ENCODE results near the gene ARID3B. TPM values are rescaled to one million over a fixed set of nuclear protein-coding genes. Genes with fewer than 3 reads are reported as not detected.

The ARID3B gene
- total and polyA plus RNA-seq, 2 of the 13 experiments (the other 11 are each of a cell fraction or from before 2014, with no cell fraction given) = 5.3 to 12.8 TPM

DNA sequence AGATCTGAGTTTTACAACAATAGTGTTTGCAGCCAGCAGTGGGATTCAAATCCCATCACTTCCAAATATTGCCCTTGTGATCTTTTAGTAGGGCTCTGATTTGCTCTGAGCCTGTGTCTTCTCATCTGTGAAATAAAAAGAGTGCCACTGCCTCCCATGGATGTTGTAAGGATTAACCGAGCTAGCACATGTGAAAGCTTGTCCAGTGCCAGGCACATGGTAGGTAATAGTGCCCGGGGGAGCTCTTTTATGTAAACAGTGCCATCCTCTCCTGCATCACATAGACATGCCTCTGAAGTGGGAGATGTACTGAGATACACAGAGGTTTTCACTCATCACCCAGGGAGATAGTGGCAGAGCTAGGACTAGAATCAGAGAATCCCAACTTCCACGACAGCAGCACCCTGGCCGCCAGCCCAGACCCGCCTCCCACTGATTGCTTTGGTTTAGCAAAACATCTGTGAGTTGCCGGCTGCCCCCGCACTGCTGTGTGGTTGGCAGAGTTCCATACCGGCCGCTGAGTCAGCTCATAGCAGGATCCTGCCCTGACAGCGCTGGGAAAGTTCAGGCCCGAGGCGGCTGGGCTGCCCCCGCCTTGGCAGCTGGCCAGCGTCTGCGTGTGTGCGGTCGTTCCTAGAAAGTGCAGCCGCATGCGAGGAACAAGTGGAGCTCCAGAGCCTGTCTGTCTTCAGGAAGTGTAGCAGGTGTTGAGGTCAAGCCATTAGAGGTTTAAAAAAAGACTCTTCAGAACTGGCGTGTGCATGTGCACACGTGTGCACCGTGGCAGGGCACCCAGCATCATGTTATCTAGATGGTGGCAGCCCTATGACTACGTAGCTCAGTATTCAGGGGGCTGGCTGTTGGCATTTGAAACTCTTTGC lies 5.0 kb downstream of the ARID3B start (continued):
- TF ChIP-seq ETV5 (CRISPR knock-in tag; IDR thresholded peaks at IDR 0.05; ENCODE audit: borderline replicate concordance) = peak; percentile 83; the same call in 1 of the 2 replicates
- TF ChIP-seq, protein P1, sequence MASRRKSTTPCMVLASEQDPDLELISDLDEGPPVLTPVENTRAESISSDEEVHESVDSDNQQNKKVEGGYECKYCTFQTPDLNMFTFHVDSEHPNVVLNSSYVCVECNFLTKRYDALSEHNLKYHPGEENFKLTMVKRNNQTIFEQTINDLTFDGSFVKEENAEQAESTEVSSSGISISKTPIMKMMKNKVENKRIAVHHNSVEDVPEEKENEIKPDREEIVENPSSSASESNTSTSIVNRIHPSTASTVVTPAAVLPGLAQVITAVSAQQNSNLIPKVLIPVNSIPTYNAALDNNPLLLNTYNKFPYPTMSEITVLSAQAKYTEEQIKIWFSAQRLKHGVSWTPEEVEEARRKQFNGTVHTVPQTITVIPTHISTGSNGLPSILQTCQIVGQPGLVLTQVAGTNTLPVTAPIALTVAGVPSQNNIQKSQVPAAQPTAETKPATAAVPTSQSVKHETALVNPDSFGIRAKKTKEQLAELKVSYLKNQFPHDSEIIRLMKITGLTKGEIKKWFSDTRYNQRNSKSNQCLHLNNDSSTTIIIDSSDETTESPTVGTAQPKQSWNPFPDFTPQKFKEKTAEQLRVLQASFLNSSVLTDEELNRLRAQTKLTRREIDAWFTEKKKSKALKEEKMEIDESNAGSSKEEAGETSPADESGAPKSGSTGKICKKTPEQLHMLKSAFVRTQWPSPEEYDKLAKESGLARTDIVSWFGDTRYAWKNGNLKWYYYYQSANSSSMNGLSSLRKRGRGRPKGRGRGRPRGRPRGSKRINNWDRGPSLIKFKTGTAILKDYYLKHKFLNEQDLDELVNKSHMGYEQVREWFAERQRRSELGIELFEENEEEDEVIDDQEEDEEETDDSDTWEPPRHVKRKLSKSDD (CRISPR knock-in tag; IDR thresholded peaks at IDR 0.05; ENCODE audit: low read depth) = peak; percentile 77; the same call in 1 of the 2 replicates
- TF ChIP-seq, protein P2, sequence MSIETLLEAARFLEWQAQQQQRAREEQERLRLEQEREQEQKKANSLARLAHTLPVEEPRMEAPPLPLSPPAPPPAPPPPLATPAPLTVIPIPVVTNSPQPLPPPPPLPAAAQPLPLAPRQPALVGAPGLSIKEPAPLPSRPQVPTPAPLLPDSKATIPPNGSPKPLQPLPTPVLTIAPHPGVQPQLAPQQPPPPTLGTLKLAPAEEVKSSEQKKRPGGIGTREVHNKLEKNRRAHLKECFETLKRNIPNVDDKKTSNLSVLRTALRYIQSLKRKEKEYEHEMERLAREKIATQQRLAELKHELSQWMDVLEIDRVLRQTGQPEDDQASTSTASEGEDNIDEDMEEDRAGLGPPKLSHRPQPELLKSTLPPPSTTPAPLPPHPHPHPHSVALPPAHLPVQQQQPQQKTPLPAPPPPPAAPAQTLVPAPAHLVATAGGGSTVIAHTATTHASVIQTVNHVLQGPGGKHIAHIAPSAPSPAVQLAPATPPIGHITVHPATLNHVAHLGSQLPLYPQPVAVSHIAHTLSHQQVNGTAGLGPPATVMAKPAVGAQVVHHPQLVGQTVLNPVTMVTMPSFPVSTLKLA (IDR thresholded peaks at IDR 0.05) = peak; percentile 45
- peak; percentile 57; the same call in 1 of the 2 replicates for TF ChIP-seq ZNF816 (CRISPR knock-in tag; IDR thresholded peaks at IDR 0.05; ENCODE audit: borderline replicate concordance)
- TF ChIP-seq AKNA (CRISPR knock-in tag; IDR thresholded peaks at IDR 0.05; ENCODE audit: borderline replicate concordance) = no peak
- no peak for TF ChIP-seq ZNF136 (CRISPR knock-in tag; IDR thresholded peaks at IDR 0.05; ENCODE audit: low read depth)
- 0 out of 2 replicates have a peak, but pooled peaks have one; percentile 10 for TF ChIP-seq RAD21 (CRISPR knock-in tag; IDR thresholded peaks at IDR 0.05)
- TF ChIP-seq ZNF282 (IDR thresholded peaks at IDR 0.05; ENCODE audit: partially characterized antibody) = no peak
- TF ChIP-seq NR2C2 (CRISPR knock-in tag; IDR thresholded peaks at IDR 0.05; ENCODE audit: borderline replicate concordance) = peak; percentile 70; the same call in 1 of the 2 replicates
- TF ChIP-seq ZNF317 (CRISPR knock-in tag; IDR thresholded peaks at IDR 0.05) = peak; percentile 55; the same call in 1 of the 2 replicates
- TF ChIP-seq NFIB (CRISPR knock-in tag; IDR thresholded peaks at IDR 0.05; ENCODE audit: borderline replicate concordance) = peak; percentile 99; the same call in 1 of the 2 replicates
- TF ChIP-seq ZSCAN5A (CRISPR knock-in tag; IDR thresholded peaks at IDR 0.05; ENCODE audit: borderline replicate concordance) = peak; percentile 36; the same call in 1 of the 2 replicates
- no peak for TF ChIP-seq PAWR (CRISPR knock-in tag; IDR thresholded peaks at IDR 0.05; ENCODE audit: borderline replicate concordance)
- TF ChIP-seq, protein P3, sequence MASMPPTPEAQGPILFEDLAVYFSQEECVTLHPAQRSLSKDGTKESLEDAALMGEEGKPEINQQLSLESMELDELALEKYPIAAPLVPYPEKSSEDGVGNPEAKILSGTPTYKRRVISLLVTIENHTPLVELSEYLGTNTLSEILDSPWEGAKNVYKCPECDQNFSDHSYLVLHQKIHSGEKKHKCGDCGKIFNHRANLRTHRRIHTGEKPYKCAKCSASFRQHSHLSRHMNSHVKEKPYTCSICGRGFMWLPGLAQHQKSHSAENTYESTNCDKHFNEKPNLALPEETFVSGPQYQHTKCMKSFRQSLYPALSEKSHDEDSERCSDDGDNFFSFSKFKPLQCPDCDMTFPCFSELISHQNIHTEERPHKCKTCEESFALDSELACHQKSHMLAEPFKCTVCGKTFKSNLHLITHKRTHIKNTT (CRISPR knock-in tag; IDR thresholded peaks at IDR 0.05) = no peak
- TF ChIP-seq TMF1 (CRISPR knock-in tag; IDR thresholded peaks at IDR 0.05; ENCODE audit: low read depth) = peak; percentile 82; the same call in 1 of the 2 replicates

All from HepG2 (cell line).